ENCODE data around the gene ABO.
"Not testable (repeated sequence)": the region's sequence is repeated elsewhere in the genome, so short reads cannot be mapped to it uniquely, and the experiment has no call there.

ABO gene

GRCh38 chr9:133205996-133206931 is 68.7 kb downstream of the ABO start:
- no peak overlapping the region for H3K4me3 ChIP-seq (ENCODE audit: control insufficient read depth, low read depth, low read length)
- DNase-seq (ENCODE audit: low read depth), result no peak
- TF ChIP-seq CTCF (IDR thresholded peaks at IDR 0.05; ENCODE audit: control insufficient read depth, insufficient read depth, low read depth, low read length, missing control alignments), result no peak

- not testable (repeated sequence) for DNase-seq (ENCODE audit: low read depth); H3K4me3 ChIP-seq (ENCODE audit: control insufficient read depth, low read depth, low read length)
These were observed 69.5 kb downstream of the ABO start for GRCh38 chr9:133205481-133205887.

Data from AG09309 (cell line).